HUES48 (cell line): ENCODE results near the gene TBL3.

Experiments used
- H3K27ac ChIP-seq: one replicate; pipeline ENCODE4 v1.7.0; 2013; ENCODE audit warnings: low read depth, low read length, inconsistent platforms
- H3K27me3 ChIP-seq: 2 replicates; pipeline ENCODE4 v1.6.1; 2013; ENCODE audit warnings: mild to moderate bottlenecking, low read length; ENCODE audit not compliant: control insufficient read depth, insufficient read depth
- H3K36me3 ChIP-seq: 2 replicates; pipeline ENCODE4 v1.6.1; 2013; ENCODE audit warnings: low read length; ENCODE audit not compliant: control insufficient read depth, insufficient read depth
- H3K4me1 ChIP-seq: 2 replicates; pipeline ENCODE4 v1.6.1; 2013; ENCODE audit warnings: mild to moderate bottlenecking, low read length; ENCODE audit not compliant: control insufficient read depth, insufficient read depth
- H3K4me3 ChIP-seq: 2 replicates; pipeline ENCODE4 v1.5.1; 2013; ENCODE audit warnings: mild to moderate bottlenecking, low read depth, low read length
- H3K9ac ChIP-seq: 2 replicates; pipeline ENCODE4 v1.6.1; 2013; ENCODE audit warnings: mild to moderate bottlenecking, low read depth, low read length, moderate library complexity
- H3K9me3 ChIP-seq: 2 replicates; pipeline ENCODE4 v1.6.1; 2013; ENCODE audit warnings: low read length; ENCODE audit not compliant: control insufficient read depth, insufficient read depth

The TBL3 gene

DNA sequence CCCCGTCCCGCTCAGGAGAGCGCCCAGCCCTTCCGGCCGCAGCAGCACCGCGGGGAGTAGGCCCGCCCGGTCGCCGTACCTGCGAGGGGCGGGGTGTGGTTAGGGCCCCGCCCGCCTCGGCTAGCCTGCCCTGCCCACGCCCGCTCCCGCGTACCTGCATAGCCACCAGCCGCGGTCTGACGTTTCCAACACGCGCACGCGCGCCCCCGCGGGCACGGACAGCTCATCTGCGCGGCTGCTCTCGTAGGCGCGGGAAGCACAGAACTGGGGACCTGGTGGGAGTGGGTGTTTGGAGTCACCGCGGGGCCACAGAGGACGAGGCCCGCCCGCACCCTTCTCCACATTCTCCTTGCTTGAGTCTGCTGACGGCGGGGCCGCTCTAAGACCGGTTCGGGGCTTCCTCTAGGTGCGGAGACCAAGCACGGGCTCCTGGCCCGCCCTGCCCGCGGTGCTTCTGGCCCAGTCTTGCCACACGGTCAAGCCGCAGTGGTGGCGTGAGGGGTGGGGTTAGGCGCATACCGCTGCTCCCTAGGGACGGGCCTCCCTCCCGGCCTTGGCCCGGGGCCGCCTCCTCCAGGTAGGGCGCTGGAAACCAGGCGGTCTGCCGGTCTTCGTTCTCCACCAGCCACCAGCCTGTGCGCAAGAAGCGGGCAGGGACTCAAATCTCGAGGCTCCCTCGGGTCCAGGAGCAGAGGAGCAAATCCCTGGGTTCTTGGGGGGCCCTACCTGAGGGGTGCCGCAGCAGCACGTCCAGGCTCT lies 7.6 kb downstream of the TBL3 start:
- peaks cover 41% of the 10 kb centered on the region for H3K27me3 ChIP-seq
- peaks cover 21% of the 10 kb centered on the region for H3K4me1 ChIP-seq
- H3K4me3 ChIP-seq: peak overlapping the region; percentile 57
- no peak overlapping the region; the same call in 1 of the 2 replicates for H3K9ac ChIP-seq
- H3K27ac ChIP-seq: no peak overlapping the region
- H3K9me3 ChIP-seq: no peaks in the 10 kb centered on the region
- peaks cover 37% of the 10 kb centered on the region for H3K36me3 ChIP-seq

DNA sequence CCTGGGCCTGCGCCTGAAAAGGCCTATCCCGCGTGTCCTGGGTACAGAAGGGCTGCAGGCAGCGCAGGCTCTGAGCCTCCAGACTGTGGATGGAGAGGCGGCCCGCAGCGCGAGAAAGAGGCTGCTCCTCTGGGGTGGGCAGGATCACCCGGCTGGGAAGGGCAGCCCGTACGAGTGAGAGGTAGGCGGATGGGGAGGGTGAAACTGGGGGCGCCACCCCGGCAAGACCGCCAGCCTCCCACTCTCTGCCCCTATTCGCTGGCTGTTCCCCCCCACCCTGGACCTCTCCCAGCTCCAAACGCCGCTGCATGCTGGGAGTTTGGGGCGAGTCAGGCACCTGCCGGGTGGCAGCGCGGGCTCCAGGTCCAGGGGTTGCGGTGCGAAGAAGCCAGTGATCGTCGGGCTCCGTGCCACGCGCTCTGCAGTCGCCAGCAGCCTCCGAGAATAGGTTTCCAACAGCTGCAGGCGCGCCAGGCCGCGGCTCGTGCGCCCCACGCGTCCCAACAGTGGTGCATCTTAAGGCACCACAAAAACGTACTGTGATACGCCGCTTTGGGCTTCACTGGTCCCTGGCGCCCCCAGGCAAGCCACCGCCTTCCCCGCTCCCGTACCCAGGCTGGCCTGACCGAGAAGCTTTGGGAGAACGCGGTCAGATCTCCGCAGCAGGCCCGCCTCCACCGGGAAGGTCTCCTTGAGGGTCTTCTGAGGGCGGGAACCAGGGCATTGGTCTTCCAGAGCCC lies 8.3 kb downstream of the TBL3 start:
- H3K36me3 ChIP-seq: peaks cover 30% of the 10 kb centered on the region
- no peak overlapping the region for H3K9ac ChIP-seq
- no peak overlapping the region for H3K27ac ChIP-seq
- peaks cover 27% of the 10 kb centered on the region for H3K4me1 ChIP-seq
- H3K27me3 ChIP-seq: peaks cover 41% of the 10 kb centered on the region
- H3K4me3 ChIP-seq: peak overlapping the region; percentile 57
- no peaks in the 10 kb centered on the region for H3K9me3 ChIP-seq

GRCh38 chr16:1980770-1981087 lies 8.9 kb downstream of the TBL3 start:
- H3K27me3 ChIP-seq: peaks cover 41% of the 10 kb centered on the region
- peak overlapping the region; percentile 57; the same call in 1 of the 2 replicates for H3K4me3 ChIP-seq
- H3K4me1 ChIP-seq: peaks cover 27% of the 10 kb centered on the region
- no peak overlapping the region for H3K27ac ChIP-seq
- H3K9me3 ChIP-seq: no peaks in the 10 kb centered on the region
- peaks cover 29% of the 10 kb centered on the region for H3K36me3 ChIP-seq
- no peak overlapping the region for H3K9ac ChIP-seq

- H3K4me3 ChIP-seq: peak within 1 kb of the TSS; percentile 57
- peaks cover 29% of the 10 kb centered on the region for H3K36me3 ChIP-seq
- no peak within 1 kb of the TSS for H3K27ac ChIP-seq
- H3K9me3 ChIP-seq: no peaks in the 10 kb centered on the region
- H3K4me1 ChIP-seq: peaks cover 27% of the 10 kb centered on the region
- peaks cover 41% of the 10 kb centered on the region for H3K27me3 ChIP-seq
- no peak within 1 kb of the TSS for H3K9ac ChIP-seq
Observed at GRCh38 chr16:1981398-1981836, 9.6 kb downstream of the TBL3 start, which contains the start of gene NOXO1. Gene NOXO1 (minus strand): TSS chr16:1981469. CDS start chr16:1981179, 290 bp downstream.

GRCh38 chr16:1982013-1982433 lies 10.2 kb downstream of the TBL3 start:
- Histone ChIP-seq H3K36me3 (peaks cover 29% of the 10 kb centered on the region), H3K4me3 (no peak overlapping the region), H3K9me3 (no peaks in the 10 kb centered on the region), H3K9ac (no peak overlapping the region), H3K27ac (no peak overlapping the region), H3K27me3 (peaks cover 41% of the 10 kb centered on the region), H3K4me1 (peaks cover 27% of the 10 kb centered on the region)

- H3K4me3 ChIP-seq: peak overlapping the region; percentile 81
- no peak overlapping the region for H3K9ac ChIP-seq
- peaks cover 20% of the 10 kb centered on the region for H3K36me3 ChIP-seq
- H3K27ac ChIP-seq: peak overlapping the region; percentile 87
- no peaks in the 10 kb centered on the region for H3K9me3 ChIP-seq
- peaks cover 41% of the 10 kb centered on the region for H3K27me3 ChIP-seq
- H3K4me1 ChIP-seq: peaks cover 27% of the 10 kb centered on the region
Observed at GRCh38 chr16:1982991-1983543, 11.2 kb downstream of the TBL3 start.

DNA sequence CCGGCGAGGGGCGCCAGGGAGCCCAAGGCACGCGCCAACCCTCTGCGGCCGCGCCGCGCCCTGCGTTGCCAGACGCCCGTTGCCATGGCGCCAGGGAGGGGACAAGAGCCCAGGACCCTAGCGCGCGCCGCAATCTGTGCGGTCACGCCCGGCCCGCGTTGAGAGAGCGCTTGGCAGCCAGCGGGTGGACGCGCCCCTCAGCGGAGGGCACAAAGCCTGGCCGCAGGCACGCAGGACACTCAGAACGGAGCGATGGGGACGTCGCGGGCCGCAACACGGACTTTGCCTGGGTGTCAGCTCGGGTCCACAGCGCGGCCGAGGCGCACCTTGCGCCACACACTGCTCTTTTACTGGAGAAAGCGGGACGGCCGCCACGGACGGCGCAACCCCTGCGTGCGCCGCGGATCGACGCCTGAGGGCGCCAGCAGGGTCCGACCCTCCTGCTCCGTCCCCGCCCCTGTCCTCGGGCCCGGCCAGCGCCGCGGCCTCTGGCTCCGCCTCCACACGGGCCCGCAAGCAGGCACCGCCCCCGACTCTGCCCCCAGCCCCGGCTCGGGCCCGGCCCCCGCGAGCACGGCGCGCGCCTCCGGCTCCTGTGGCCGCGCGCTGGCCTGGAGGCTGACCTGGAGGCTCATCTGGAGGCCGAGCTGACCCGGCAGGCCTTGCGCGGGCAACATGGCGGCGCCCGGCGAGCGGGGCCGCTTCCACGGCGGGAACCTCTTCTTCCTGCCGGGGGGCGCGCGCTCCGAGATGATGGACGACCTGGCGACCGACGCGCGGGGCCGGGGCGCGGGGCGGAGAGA lies 11.9 kb downstream of the TBL3 start, which contains the start of gene GFER:
Gene GFER, plus strand, starts transcription at position 650 of the 803 bp plus-strand sequence. Its CDS starts 26 bp downstream, at position 676.
- H3K9ac ChIP-seq: peak within 1 kb of the TSS; percentile 86
- no peaks in the 10 kb centered on the region for H3K9me3 ChIP-seq
- peak within 1 kb of the TSS; percentile 87 for H3K27ac ChIP-seq
- H3K36me3 ChIP-seq: peaks cover 18% of the 10 kb centered on the region
- peaks cover 30% of the 10 kb centered on the region for H3K4me1 ChIP-seq
- H3K27me3 ChIP-seq: peaks cover 44% of the 10 kb centered on the region
- peak within 1 kb of the TSS; percentile 81 for H3K4me3 ChIP-seq

GRCh38 chr16:1984347-1985225 lies 12.7 kb downstream of the TBL3 start:
- peaks cover 36% of the 10 kb centered on the region for H3K4me1 ChIP-seq
- peak overlapping the region; percentile 87 for H3K27ac ChIP-seq
- H3K4me3 ChIP-seq: peak overlapping the region; percentile 81
- H3K36me3 ChIP-seq: peaks cover 18% of the 10 kb centered on the region
- H3K27me3 ChIP-seq: peaks cover 49% of the 10 kb centered on the region
- peak overlapping the region; percentile 86 for H3K9ac ChIP-seq
- H3K9me3 ChIP-seq: no peaks in the 10 kb centered on the region

DNA sequence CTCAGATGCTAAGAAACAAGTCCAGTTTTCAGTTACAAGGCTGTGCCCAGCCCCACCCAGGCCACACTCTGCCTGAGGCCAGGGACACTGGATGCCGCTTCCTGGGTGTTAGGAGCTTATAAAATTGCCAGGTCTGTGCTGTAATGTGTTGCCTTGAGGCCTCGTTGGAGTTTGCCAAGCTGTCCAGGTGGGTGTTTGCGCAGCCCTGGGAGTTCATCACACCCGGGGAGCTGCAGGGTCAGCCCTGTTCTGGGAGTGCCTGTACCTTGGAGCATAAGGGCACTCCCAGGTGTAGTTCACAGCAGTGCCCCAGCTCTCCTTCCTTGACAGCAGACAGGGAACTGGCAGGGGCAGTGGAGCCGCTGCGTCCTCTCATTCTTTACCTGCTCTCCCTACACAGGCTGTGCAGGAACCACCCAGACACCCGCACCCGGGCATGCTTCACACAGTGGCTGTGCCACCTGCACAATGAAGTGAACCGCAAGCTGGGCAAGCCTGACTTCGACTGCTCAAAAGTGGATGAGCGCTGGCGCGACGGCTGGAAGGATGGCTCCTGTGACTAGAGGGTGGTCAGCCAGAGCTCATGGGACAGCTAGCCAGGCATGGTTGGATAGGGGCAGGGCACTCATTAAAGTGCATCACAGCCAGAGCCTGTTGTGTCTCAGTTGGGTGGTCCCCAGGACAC lies 13.8 kb downstream of the TBL3 start:
- Histone ChIP-seq H3K4me1 (peaks cover 33% of the 10 kb centered on the region), H3K27me3 (peaks cover 40% of the 10 kb centered on the region), H3K9me3 (no peaks in the 10 kb centered on the region), H3K4me3 (0 out of 2 replicates have a peak overlapping the region, but pooled peaks have one; percentile 81), H3K27ac (no peak overlapping the region), H3K36me3 (peaks cover 18% of the 10 kb centered on the region), H3K9ac (no peak overlapping the region)
